ENCODE results near the gene NME1.

DNA sequence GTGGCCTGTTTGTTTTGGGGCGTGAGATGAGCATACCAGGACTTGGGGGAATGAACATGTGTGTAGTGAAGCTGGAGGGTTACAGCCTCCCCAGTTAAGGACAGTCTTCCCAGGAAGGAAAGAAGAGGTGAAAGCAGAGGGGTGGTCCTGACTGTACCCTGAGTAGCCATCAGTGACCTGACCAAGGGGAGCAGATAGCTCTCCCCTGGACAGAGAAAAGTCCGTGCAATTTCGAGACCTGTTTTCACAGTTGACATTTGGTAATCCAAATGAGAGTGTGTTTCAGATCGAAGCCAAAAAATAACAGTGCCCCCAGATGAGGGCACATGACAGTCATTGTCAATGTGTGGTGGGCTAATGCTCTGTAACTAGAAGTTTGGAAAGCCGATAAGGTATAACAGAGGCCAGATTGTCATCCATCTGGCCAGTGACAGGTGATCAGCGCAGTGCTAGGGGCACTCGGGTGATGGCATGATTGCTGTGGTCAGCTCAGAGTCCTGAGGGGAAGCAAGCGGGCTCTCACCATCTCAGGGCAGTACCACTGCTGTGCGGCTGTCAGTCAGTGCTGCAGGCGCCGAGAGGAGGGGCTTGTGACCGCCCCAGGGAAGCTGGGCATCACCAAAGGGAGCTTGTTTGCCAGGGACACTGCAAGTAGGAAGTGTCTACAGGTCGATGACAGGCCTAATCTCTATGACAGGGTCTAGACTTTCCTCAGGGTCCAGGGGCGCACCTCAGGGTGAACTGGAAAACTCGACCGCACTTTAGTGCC, 11.7 kb downstream of the NME1 start:
- TF ChIP-seq, protein P1, sequence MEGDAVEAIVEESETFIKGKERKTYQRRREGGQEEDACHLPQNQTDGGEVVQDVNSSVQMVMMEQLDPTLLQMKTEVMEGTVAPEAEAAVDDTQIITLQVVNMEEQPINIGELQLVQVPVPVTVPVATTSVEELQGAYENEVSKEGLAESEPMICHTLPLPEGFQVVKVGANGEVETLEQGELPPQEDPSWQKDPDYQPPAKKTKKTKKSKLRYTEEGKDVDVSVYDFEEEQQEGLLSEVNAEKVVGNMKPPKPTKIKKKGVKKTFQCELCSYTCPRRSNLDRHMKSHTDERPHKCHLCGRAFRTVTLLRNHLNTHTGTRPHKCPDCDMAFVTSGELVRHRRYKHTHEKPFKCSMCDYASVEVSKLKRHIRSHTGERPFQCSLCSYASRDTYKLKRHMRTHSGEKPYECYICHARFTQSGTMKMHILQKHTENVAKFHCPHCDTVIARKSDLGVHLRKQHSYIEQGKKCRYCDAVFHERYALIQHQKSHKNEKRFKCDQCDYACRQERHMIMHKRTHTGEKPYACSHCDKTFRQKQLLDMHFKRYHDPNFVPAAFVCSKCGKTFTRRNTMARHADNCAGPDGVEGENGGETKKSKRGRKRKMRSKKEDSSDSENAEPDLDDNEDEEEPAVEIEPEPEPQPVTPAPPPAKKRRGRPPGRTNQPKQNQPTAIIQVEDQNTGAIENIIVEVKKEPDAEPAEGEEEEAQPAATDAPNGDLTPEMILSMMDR (conservative IDR thresholded peaks at IDR 0.05): no peak
- TF ChIP-seq EZH2 (IDR thresholded peaks at IDR 0.05; ENCODE audit: low read depth): no peak

Data from PC-9 (cell line).